HG02571 (cell line): ENCODE data around the gene CADM1.

Experiments used
- ATAC-seq: cut with Tn5 transposase; IDR thresholded peaks from one replicate; pipeline ENCODE4 v1.9.1; 2021; ENCODE audit warnings: mild to moderate bottlenecking, moderate library complexity; ENCODE audit not compliant: unreplicated experiment

CADM1 gene

DNA sequence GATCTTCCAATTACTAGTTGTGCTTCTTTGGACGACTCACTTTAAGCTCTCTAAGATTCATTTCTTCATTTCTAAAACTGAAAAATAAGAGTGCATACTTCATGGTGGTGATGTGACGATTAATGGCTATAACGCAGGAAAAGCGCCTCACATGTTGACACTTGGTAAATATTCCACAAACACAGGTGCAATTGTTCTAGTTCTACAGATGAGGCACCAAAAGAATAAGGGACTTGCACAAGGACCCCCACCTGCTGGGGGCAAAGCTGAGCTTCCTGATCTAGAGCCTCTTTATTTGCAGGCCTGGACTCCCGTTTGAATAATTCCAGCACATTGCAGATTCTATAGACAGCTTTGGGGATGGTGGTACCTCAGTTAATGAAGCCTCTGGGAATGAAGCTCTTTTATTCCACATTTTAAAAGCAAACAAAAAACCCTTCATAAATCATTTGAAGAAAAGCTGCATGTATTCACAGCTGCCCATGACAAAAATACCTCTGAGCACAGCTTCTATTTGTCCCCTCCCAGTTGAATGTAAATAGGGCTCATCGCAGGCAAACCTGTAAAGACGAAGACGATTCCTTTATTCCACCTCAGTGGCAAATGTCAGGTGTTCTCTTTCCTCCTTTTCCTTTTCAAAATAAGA lies 14.9 kb upstream of the CADM1 start:
- ATAC-seq = no peak

DNA sequence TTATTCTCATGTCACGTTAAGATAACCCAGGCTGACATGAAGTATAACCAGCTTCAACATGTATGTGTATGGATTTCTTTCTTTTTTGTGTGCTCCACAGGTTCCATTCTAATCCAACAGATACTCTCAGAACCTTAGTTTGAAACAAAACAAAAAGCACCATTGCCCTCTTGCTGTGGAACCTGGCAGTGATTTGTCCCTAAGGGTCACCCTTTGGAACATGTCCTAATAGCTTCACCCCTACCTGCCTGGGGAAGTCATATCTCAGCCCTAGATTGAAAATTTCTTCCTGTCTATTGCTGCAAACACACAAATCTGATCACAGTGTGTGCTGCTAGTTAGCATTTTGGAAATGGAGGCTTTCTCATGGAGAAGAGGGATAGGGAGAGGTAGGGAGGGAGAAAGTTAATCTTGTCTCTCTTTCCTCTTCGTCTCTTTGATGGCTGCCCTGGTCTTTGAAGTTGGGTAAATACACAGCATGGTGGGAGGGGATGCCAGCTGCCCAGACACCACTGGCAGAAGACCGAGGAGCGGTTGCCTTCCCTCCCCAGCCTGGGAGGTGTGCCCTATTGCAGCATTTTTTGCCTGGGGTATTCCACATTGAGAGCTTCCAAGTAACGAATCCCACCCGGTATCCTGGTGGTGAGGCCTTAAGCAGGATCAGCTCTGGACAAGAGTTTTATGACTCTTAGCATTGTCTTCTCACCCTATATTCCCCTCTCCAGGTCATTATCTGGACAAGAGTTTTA lies 11.6 kb upstream of the CADM1 start:
- no peak for ATAC-seq

DNA sequence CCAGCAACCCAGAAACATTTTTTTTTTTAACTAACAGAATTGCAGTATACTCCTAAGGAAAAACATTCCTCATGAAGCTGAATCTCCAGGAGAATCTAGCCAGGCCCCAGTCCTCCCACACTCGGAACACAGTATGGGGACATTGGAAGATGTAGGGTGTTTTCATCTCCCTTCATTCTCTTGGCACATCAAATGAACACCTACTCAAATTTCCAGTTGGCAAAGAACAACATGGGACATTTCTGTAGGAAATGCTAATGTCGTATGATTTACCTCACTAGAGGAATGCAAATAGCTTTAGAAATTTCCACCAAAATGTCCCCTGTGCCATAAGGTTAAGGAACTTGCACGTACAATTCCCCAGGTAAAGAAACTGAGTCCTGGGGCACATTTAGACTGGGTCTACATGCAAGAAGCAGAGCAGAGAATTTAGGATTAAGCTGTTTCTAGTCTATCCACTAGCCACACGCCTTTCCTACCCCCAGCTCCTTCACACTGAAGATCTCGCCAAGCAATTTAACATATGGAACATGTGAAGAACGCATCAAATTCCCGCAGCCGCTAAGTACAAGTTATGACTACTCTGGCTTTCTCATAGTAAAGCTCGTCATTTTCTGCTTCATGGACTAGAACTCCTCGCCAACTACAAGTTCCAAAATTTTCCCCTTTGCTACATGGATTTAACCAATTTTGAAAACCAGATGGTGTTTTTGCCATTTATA lies 2.9 kb upstream of the CADM1 start:
- no peak for ATAC-seq

DNA sequence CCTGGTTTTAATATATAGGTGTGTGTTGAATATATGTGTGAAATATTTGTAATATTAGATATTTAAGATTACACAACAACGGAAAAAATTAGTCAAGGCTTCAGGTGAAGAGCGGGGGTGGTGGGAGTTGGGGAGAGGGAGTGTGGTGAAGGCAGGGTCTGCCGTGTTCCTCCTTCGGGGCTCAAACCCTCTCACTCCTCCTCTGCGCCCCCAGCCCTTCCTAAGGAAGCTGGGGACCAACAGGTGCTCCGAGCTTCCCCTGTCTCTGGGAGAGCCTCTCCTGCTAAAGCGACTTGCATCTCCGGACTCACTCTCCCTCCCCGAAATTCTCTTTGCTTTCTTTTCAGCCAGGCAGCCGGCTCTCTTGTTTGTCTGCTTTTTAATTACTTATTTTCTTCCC lies 960 bp upstream of the CADM1 start:
- no peak for ATAC-seq

DNA sequence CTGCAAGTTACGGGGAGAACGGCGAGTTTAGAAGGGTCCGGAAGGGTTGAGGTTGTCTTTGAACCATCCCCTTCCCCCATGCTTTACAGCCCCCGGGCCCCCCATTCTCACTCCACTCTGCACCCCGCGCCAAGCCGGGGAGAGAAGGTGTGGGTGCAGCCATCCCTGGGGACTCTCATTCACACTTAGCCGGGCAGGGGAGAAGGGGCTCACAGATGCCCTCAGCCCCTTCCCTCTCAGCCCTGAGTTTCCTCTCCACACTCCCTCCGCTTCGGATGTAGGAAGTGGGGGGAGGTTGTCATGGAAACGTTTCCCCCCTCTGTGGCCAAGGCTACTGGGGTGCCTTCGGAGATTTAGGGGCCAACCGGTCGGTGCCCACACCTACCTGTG lies 334 bp downstream of the CADM1 start:
- ATAC-seq = peak; percentile 17

DNA sequence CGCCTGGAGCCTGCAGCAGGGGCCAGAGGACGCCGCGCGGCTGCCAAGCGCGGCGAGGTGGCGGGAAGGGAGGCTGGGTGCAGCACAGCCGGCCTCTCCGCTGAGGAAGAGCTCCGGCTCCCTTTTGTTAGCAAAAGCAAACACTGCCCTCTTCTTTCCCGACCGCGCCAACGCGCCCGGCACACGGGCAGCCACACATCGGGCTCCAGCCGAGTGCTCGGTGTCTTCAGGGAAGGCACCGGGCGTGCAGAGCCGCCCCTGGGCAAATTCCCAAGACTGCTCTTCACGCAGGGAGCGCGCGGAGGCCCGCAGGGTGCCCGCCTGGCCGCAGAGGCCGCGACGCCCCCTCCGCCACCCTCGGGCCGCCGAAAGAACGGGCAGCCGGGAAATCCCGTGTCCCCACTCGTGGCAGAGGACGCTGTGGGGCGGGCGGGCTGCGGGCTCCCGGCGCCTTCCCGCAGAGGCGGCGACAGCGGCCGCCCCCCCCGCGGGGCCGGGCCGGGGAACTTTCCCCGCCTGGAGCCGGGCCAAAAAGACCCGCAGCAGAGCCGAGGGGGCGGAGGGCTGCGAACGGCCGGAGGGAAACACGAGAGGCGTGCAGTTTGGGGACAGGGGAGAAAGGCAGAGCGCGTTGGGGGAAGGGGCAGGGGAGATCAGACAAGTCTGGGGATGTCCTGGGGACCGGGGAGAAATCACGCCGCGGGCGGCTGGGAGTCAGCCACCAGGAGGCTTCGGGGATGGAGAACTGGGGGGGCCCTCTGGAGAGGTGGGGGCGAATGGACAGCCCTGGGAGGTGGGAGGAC lies 931 bp downstream of the CADM1 start:
- ATAC-seq = no peak

DNA sequence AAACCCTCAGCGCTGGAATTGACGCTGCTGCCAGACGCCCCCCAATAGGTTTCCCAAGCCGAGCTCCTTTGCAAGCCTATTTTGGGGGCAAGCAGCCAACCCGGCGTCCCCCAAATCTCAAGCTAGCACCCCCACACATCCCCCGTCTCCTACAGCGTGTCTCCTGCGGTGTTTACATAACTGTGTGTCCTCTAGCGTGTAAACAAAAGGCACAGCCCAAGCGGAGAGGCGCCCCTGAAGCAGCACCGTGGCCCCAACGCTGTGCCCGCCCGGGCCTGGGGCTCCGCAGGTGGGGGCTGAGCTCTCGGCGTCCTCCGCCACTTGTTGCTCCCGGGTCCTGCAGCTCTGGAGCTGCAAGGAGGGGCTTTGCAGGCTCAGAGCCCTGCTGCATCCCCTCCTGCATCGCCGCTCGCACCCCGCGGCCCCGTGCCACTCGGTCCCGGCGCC lies 1.6 kb downstream of the CADM1 start:
- no peak for ATAC-seq

DNA sequence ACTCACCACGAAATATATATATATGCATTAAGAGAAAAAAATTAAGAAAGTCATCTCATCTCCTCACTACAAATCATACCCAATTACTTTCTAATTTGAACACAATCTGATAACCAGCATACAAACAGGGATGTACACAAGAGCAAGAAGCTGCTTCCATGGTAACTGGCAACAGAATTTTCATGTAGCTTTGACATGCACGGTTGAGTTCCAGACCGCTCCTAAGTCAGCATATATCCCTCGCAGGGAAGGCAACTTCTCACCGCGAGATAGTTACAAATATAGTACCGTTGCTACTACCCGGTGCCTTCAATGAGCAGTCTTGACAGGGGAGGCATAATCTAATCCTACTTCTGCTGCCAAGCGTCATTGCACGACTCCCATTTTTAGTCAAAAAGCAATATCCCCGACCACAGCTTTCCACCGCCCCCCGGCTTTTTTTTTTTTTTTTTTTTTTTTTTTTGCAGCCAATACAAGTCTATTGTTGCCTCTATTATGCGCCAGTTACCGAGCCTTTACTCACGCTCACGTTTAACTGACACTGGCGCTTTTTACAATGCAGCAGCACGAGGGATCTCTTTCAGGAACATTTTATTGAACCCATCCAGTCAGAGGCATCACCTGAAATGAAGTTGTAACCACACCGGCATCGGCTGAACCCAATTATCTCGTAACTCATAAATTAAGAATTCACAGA lies 2.2 kb downstream of the CADM1 start:
- ATAC-seq = no peak

DNA sequence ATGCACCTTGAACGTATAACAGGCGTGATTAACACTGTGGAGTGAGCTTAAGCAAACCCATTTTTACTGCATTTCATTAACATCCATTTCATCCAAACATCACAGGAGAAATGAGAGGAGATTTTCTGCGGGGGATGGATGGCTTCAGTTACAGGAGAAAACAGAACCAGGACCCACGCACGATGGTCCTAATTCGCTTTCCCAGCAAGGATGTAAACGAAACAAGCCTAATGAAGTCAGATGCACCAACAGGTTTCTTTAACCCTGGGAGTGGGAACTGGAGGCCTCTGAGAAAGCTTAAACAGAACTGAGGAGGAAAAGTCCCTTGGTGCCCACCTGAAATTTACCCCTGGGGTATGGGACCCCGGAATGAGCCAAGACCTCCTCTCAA lies 2.7 kb downstream of the CADM1 start:
- no peak for ATAC-seq

DNA sequence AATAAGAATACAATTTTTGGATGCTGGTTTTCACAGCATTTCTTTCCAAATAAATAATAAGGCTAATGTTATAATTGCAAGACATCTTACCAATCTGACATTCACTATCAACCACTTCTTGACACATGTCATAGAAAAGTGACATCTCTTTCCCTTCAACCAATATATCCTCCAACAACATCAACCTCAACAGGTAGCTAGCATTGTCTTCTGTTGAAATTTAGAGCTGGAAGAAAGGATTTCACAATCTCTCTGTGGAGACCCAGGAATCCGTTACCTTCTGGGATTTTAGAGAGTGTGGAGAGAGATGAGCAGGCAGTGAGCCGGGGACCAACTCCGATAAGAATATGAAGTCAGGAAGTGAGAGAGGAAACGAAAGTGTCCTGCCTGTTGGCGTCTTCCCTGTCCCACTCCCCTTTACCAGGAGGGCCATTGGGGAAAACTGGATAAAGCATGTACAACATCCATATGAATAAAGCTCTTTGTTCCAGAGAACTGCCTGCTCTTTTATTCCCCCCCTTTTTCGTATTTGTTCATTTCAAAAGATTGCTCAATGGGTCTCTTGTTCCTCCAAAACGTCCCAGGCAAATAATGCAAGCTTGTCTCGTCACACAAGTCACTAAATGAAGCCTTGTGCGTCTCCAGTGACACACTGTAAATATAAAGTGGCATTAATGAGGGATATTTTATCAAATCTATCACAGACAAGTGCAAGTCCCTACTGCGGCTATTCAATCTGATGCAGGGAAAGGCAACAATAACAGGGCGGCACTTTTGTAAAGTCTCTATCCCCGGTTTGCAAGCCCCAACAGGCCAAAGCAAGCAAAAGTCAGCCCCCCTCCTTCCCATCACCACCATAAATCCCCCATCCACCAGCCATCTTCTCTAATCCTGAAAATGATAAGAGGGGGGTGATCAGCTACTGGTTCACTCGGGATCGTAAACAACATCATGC lies 3.4 kb downstream of the CADM1 start:
- no peak for ATAC-seq

DNA sequence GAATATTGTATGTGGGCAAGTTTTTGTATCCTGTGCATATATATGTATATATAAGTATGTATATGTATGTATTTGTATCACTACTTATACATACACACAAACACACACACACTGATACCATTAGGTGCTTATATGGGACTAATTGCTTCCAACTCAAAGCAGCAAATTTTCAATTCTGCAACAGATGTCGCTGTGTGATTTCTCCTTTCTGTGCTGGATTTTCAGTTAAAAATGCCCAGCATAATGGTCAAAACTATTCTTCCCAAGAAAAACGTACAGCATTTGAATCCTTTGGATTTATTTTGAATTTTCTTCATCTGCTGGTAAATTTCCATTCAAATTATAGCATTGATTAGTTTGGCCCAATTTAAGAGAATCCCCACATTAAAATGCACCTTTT lies 4.3 kb downstream of the CADM1 start:
- ATAC-seq = no peak

DNA sequence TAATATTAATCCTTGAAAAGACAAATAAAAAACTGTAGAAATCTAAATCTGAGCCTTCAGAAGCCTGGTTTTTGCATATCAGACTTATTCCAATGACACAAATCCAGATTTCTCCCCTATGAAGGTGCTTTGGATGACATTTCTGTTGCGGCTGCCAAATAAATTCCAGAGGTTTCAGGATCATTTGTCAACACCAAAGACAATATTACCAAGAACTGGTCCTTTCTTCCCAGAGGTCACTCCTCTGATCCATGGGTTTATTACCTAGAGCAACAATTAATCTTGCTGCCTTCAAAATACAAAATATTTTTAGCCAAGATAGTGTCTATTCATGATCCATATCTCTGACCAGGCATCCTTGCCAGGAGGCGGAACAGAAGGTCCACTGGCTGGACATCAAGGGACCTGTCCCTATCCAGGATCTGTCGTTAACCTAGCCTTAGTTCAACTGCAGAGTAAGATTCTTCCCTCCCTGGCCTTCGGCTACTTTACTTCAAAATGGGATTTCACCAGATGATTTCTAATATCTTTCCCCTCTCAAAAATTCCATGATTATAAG lies 4.9 kb downstream of the CADM1 start:
- ATAC-seq = no peak

DNA sequence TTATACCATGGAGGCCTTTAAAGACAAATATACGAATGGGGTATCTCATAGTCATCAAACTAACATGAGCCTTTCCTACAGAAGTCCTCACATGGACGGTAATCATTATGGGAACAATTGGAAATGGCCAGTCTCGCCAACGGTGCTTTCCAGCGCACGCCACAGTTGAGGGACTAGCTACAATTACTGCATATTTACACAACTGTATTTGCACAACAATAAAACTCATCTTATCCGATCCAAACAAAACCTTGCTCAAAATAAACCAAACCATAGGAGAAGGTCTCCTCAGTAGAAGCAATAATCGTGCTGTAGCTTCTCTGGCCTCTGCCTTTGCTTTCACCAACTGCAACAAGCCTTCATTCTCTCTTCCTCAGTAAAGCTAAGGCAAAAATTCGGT lies 5.9 kb downstream of the CADM1 start:
- no peak for ATAC-seq

DNA sequence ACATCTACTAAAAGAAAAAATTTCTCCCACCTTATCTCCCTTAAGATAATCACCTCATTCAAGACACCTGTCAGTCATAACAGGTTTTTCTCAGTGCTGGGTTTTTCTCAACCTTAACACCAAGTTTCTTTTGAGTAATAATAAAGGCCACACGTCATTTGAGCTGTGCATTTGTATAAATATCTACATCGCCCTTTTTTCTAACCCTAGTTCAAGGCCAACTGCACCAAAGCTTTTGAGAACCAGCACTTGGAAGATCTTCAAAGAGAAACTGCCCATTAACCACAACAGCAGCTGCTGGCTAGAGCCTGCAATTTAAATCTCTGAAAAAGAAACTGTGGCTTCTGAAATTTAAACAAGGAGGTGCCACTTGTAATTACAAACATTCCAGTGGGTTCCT lies 6.9 kb downstream of the CADM1 start:
- ATAC-seq = no peak

DNA sequence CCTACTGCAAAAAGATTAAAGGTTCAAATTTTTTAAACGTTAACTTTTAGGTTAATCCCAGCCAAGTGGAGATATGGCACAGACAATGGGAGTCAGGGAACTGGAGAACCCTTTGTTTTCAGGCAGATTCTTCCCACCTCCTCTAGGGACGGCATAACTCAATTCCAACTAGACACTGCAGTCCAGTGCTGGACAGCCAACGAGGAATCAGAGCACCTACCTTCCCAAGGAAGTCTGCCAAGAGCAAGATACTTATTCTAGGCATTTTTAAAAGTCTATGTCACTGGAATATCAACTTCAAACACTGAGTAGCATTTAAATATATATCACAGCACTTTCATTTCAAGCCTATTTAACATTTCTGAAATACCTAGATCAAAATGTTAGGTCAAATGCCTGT lies 7.3 kb downstream of the CADM1 start:
- no peak for ATAC-seq

DNA sequence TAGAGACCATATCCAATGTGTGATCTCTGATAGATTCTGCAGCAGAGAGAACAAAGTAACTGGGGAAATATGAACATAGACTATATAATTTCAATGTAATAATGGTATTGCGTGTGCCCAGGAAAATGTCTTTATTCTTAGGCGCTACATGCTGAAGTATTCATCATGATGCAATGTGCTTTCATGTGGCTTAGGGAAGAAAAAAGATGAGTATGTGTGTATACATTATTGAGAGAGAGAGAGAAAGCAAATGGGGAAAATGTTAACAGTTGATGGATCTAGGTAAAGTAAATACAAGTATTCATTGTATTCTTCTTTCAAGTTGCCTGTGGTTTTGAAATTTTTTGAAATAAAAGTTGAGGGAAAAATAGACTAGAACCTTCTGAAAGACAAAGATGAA lies 10.3 kb downstream of the CADM1 start:
- no peak for ATAC-seq

DNA sequence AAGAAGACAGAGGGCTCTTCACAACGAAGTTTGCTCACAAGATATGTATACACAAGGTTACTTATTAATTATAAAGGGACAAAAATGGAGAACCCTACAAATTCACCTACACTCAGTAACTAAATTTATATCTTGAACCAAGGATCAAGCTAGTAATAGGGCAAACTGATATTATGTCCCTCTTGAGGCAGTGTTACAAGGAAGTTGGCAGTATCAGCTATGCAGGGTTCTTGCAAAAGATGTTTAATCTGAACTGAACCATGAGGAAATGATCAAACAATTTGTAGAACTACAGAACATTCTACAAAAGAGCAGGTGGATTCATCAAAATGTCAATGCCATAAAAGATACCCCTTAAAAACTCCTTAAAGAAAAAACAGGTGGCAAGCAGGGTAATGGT lies 10.7 kb downstream of the CADM1 start:
- no peak for ATAC-seq

DNA sequence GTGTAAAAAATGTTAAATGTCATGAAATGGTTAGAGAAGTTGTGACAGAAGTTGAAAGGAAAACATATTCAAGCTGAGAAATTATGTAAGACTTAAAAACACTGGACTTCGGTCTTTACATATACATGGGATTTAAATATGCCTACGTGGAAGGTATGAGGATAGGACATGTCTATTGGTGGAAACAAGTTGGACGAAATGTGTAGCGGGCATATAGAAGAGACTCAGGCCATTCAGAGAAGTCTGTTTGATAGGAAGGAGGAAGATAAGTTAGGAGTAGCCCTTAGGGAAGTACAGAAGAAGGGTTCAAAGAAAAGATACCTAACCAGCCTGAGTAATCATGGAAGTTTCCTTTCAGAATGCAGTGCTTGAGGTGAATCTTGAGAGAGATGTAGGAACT lies 14.7 kb downstream of the CADM1 start:
- ATAC-seq = no peak

DNA sequence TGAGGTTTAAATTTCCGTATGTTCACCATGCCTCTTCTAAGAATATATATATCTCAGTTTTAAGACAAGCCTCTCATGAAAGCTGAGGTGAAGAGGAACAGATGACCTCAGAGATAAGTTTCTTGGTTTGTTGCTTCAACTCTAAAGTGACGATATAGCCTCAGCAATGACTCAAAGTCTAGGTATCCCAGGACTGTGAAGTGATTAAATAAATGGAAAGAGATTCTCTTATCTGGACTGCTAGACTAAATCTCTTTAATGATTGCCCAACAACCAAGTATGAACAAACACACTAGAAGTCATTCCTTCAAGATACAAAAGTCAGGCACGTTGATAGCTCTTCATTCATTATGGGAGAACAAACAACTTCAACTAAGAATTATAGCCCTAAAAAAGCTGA lies 15.3 kb downstream of the CADM1 start:
- ATAC-seq = no peak
